ENCODE measurements around the gene GABRR3. TPM values are rescaled to one million over a fixed set of nuclear protein-coding genes. Genes with fewer than 3 reads are reported as not detected.

The GABRR3 gene
- total RNA-seq, 1 donor from 2014 or later: not detected

GRCh38 chr3:98032904-98033303 is 2.2 kb downstream of the GABRR3 start:
- Histone ChIP-seq H3K4me3 (no peak overlapping the region), H3K27me3 (no peaks in the 10 kb centered on the region), H3K9me3 (no peaks in the 10 kb centered on the region), H3K36me3 (no peaks in the 10 kb centered on the region), H3K27ac (no peak overlapping the region), H3K4me1 (no peaks in the 10 kb centered on the region)
- intact Hi-C loops (cut with DNase I): no loop called here
- TF ChIP-seq POLR2A (IDR thresholded peaks at IDR 0.05) (no peak), POLR2AphosphoS5 (IDR thresholded peaks at IDR 0.05; ENCODE audit: insufficient read depth in 1 of 2, low read depth in 1 of 2) (no peak)
- TF ChIP-seq, protein P1, sequence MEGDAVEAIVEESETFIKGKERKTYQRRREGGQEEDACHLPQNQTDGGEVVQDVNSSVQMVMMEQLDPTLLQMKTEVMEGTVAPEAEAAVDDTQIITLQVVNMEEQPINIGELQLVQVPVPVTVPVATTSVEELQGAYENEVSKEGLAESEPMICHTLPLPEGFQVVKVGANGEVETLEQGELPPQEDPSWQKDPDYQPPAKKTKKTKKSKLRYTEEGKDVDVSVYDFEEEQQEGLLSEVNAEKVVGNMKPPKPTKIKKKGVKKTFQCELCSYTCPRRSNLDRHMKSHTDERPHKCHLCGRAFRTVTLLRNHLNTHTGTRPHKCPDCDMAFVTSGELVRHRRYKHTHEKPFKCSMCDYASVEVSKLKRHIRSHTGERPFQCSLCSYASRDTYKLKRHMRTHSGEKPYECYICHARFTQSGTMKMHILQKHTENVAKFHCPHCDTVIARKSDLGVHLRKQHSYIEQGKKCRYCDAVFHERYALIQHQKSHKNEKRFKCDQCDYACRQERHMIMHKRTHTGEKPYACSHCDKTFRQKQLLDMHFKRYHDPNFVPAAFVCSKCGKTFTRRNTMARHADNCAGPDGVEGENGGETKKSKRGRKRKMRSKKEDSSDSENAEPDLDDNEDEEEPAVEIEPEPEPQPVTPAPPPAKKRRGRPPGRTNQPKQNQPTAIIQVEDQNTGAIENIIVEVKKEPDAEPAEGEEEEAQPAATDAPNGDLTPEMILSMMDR (IDR thresholded peaks at IDR 0.05): no peak
- DNase-seq (ENCODE audit: extremely low spot score in 2 of 2): no peak

- no peaks in the 10 kb centered on the region for H3K9me3 ChIP-seq
- H3K4me1 ChIP-seq: no peaks in the 10 kb centered on the region
- no peak for DNase-seq (ENCODE audit: extremely low spot score in 2 of 2)
- intact Hi-C loops (cut with DNase I): no loop called here
- no peaks in the 10 kb centered on the region for H3K36me3 ChIP-seq
- TF ChIP-seq, protein P1 (IDR thresholded peaks at IDR 0.05): no peak
- TF ChIP-seq POLR2A (IDR thresholded peaks at IDR 0.05): no peak
- TF ChIP-seq POLR2AphosphoS5 (IDR thresholded peaks at IDR 0.05; ENCODE audit: insufficient read depth in 1 of 2, low read depth in 1 of 2): no peak
- H3K27me3 ChIP-seq: no peaks in the 10 kb centered on the region
- no peak overlapping the region for H3K27ac ChIP-seq
- H3K4me3 ChIP-seq: no peak overlapping the region
Measured at GRCh38 chr3:98032265-98032664, 2.9 kb downstream of the GABRR3 start.

GRCh38 chr3:98029083-98029482 is 6.0 kb downstream of the GABRR3 start:
- Histone ChIP-seq H3K27me3 (no peaks in the 10 kb centered on the region), H3K36me3 (no peaks in the 10 kb centered on the region), H3K4me1 (no peaks in the 10 kb centered on the region), H3K27ac (no peak overlapping the region), H3K9me3 (no peaks in the 10 kb centered on the region), H3K4me3 (no peak overlapping the region)
- intact Hi-C loops (cut with DNase I): no loop called here
- DNase-seq (ENCODE audit: extremely low spot score in 2 of 2): no peak
- TF ChIP-seq, protein P1 (IDR thresholded peaks at IDR 0.05): no peak
- no peak for TF ChIP-seq POLR2AphosphoS5 (IDR thresholded peaks at IDR 0.05; ENCODE audit: insufficient read depth in 1 of 2, low read depth in 1 of 2)
- no peak for TF ChIP-seq POLR2A (IDR thresholded peaks at IDR 0.05)

GRCh38 chr3:98027085-98027446 is 8.0 kb downstream of the GABRR3 start:
- TF ChIP-seq, protein P1 (IDR thresholded peaks at IDR 0.05): no peak
- TF ChIP-seq POLR2AphosphoS5 (IDR thresholded peaks at IDR 0.05; ENCODE audit: insufficient read depth in 1 of 2, low read depth in 1 of 2) (no peak), POLR2A (IDR thresholded peaks at IDR 0.05) (no peak)

GRCh38 chr3:98026425-98027084 is 8.6 kb downstream of the GABRR3 start:
- Histone ChIP-seq H3K4me1 (no peaks in the 10 kb centered on the region), H3K27ac (no peak overlapping the region), H3K4me3 (no peak overlapping the region), H3K9me3 (no peaks in the 10 kb centered on the region), H3K36me3 (no peaks in the 10 kb centered on the region), H3K27me3 (no peaks in the 10 kb centered on the region)
- intact Hi-C loops (cut with DNase I): no loop called here
- TF ChIP-seq, protein P1 (IDR thresholded peaks at IDR 0.05): no peak
- TF ChIP-seq POLR2A (IDR thresholded peaks at IDR 0.05) (no peak), POLR2AphosphoS5 (IDR thresholded peaks at IDR 0.05; ENCODE audit: insufficient read depth in 1 of 2, low read depth in 1 of 2) (no peak)
- DNase-seq (ENCODE audit: extremely low spot score in 2 of 2): no peak

More at GRCh38 chr3:98027085-98027446, 8.0 kb downstream of the GABRR3 start:
- H3K27me3 ChIP-seq: no peaks in the 10 kb centered on the region
- no peaks in the 10 kb centered on the region for H3K36me3 ChIP-seq
- no peak overlapping the region for H3K27ac ChIP-seq
- no peaks in the 10 kb centered on the region for H3K9me3 ChIP-seq
- intact Hi-C loops (cut with DNase I): no loop called here
- no peaks in the 10 kb centered on the region for H3K4me1 ChIP-seq
- H3K4me3 ChIP-seq: no peak overlapping the region
- DNase-seq (ENCODE audit: extremely low spot score in 2 of 2): no peak
